CD14-positive monocyte (primary cell): ENCODE measurements around the gene KLHL30. TPM values are rescaled to one million over a fixed set of nuclear protein-coding genes. Genes with fewer than 3 reads are reported as not detected.

Experiments
- DNase-seq, 3 donors: peaks; one replicate each; pipeline ENCODE4 v3.0.0-alpha.2; 2011 to 2022
- H2AFZ ChIP-seq: 2 replicates; pipeline ENCODE4 v1.6.0; 2012; ENCODE audit warnings: mild to moderate bottlenecking, low read depth, low read length, inconsistent platforms; ENCODE audit not compliant: insufficient read depth, poor library complexity, severe bottlenecking
- H3K27ac ChIP-seq, 2 donors: 1 replicate in 1 of 2; 2 replicates in 1 of 2; pipeline ENCODE4 v1.5.1; 2012 to 2013; ENCODE audit warnings: low read length in 2 of 2, control low read depth in 1 of 2, inconsistent platforms in 1 of 2, low read depth in 1 of 2, mild to moderate bottlenecking in 1 of 2
- H3K27me3 ChIP-seq, 2 donors: one replicate each; pipeline versions ENCODE4 v1.6.0 to v1.6.1; 2011 to 2013; ENCODE audit warnings: low read length in 2 of 2; ENCODE audit not compliant: control insufficient read depth in 2 of 2, insufficient read depth in 2 of 2
- H3K36me3 ChIP-seq, 2 donors: replicated peaks in 1 of 2; 1 replicate in 1 of 2; 2 replicates in 1 of 2; pipeline versions ENCODE4 v1.5.1 to v1.6.1; 2012 to 2013; ENCODE audit warnings: low read length in 2 of 2, control low read depth in 1 of 2, inconsistent platforms in 1 of 2, mild to moderate bottlenecking in 1 of 2; ENCODE audit not compliant: insufficient read depth in 2 of 2, control insufficient read depth in 1 of 2
- H3K4me1 ChIP-seq, 2 donors: 1 replicate in 1 of 2; 2 replicates in 1 of 2; pipeline versions ENCODE4 v1.5.1 to v1.6.1; 2012 to 2013; ENCODE audit warnings: low read length in 2 of 2, control low read depth in 1 of 2, inconsistent platforms in 1 of 2, mild to moderate bottlenecking in 1 of 2, moderate library complexity in 1 of 2; ENCODE audit not compliant: insufficient read depth in 2 of 2, control insufficient read depth in 1 of 2
- H3K4me2 ChIP-seq: replicated peaks from 2 replicates; pipeline ENCODE3; 2012; ENCODE audit warnings: low read length, moderate library complexity, mild to moderate bottlenecking; ENCODE audit not compliant: poor library complexity, severe bottlenecking; ENCODE audit errors: extremely low read depth
- H3K4me3 ChIP-seq, 3 experiments: fragments of 200-600 bp in 1 of 3; sonication (generic) in 1 of 3; replicated peaks in 1 of 3; 1 replicate in 2 of 3; 2 replicates in 1 of 3; pipeline ENCODE4 v1.5.1; 2011 to 2013; ENCODE audit warnings: low read length in 3 of 3, mild to moderate bottlenecking in 3 of 3, control low read depth in 2 of 3, low read depth in 2 of 3, inconsistent platforms in 1 of 3, moderate library complexity in 1 of 3
- H3K79me2 ChIP-seq: 2 replicates; pipeline ENCODE4 v1.6.0; 2012; ENCODE audit warnings: mild to moderate bottlenecking, control low read depth, inconsistent platforms, low read length, moderate library complexity; ENCODE audit not compliant: insufficient read depth
- H3K9ac ChIP-seq: 2 replicates; pipeline ENCODE4 v1.6.0; 2017; ENCODE audit warnings: low read length, mild to moderate bottlenecking; ENCODE audit not compliant: insufficient read depth, poor library complexity, severe bottlenecking
- H3K9me3 ChIP-seq, 2 donors: replicated peaks in 1 of 2; 1 replicate in 1 of 2; 2 replicates in 1 of 2; pipeline versions ENCODE4 v1.5.1 to v1.6.1; 2012 to 2013; ENCODE audit warnings: low read length in 2 of 2, control low read depth in 1 of 2; ENCODE audit not compliant: control insufficient read depth in 1 of 2, insufficient read depth in 1 of 2
- H4K20me1 ChIP-seq: 2 replicates; pipeline ENCODE4 v1.6.0; 2012; ENCODE audit warnings: mild to moderate bottlenecking, low read length, control low read depth, moderate library complexity; ENCODE audit not compliant: insufficient read depth
- H3K27ac Mint-ChIP-seq, 7 donors: one replicate each; pipeline ENCODE4 v1.8.0; 2020; ENCODE audit warnings: mild to moderate bottlenecking in 7 of 7, mixed read lengths in 7 of 7, moderate library complexity in 6 of 7, inconsistent platforms in 2 of 7
- H3K27me3 Mint-ChIP-seq, 3 donors: one replicate each; pipeline ENCODE4 v1.8.0; 2021 to 2022; ENCODE audit warnings: low read depth in 3 of 3, mild to moderate bottlenecking in 3 of 3, mixed read lengths in 3 of 3, moderate library complexity in 3 of 3, inconsistent platforms in 1 of 3
- H3K36me3 Mint-ChIP-seq, 2 donors: one replicate each; pipeline ENCODE4 v1.8.0; 2020; ENCODE audit warnings: mixed read lengths in 2 of 2, inconsistent platforms in 1 of 2, mild to moderate bottlenecking in 1 of 2
- H3K4me1 Mint-ChIP-seq: one replicate; pipeline ENCODE4 v1.8.0; 2020; ENCODE audit warnings: mild to moderate bottlenecking, mixed read lengths
- H3K4me3 Mint-ChIP-seq, 2 donors: one replicate each; pipeline ENCODE4 v1.8.0; 2020; ENCODE audit warnings: mild to moderate bottlenecking in 2 of 2, mixed read lengths in 2 of 2, moderate library complexity in 1 of 2
- H3K9me3 Mint-ChIP-seq, 7 donors: one replicate each; pipeline ENCODE4 v1.8.0; 2020 to 2022; ENCODE audit warnings: mixed read lengths in 7 of 7, mild to moderate bottlenecking in 6 of 7, moderate library complexity in 6 of 7, inconsistent platforms in 2 of 7
- WGBS: methylation state at CpG from one replicate; pipeline ENCODE4 v1.1.5; 2013; ENCODE audit warnings: missing lambda C conversion rate; ENCODE audit not compliant: insufficient coverage; 5-methylcytosine and 5-hydroxymethylcytosine counted together
- intact Hi-C, 2 donors: fragments of 100-400 bp; cut with micrococcal nuclease; formaldehyde crosslinking; loops; one replicate each; pipeline versions ENCODE4 v1.15.0 to v1.15.1; 2023
- polyA plus RNA-seq, 3 donors: library from polyadenylated mRNA; depleted of rRNA in 1 of 3; unstranded in 2 of 3; stranded (reverse) in 1 of 3; fragments of 300-500 nt in 2 of 3; fragments of >200 nt in 1 of 3; fragmentation: Illumina TruSeq in 2 of 3; gene quantifications; 1 replicate in 2 of 3; 2 replicates in 1 of 3; pipeline ENCODE4 v1.2.3, GENCODE V29; 2012 to 2021
- TF ChIP-seq, protein P1 (sequence below): fragments of 200-600 bp; IDR thresholded peaks from one replicate; pipeline ENCODE4 v1.8.0; 2022; ENCODE audit warnings: antibody characterized with exemption, mild to moderate bottlenecking

KLHL30 gene
- polyA plus RNA-seq, 3 donors: 0.01 to 0.14 TPM; not detected in 1

DNA sequence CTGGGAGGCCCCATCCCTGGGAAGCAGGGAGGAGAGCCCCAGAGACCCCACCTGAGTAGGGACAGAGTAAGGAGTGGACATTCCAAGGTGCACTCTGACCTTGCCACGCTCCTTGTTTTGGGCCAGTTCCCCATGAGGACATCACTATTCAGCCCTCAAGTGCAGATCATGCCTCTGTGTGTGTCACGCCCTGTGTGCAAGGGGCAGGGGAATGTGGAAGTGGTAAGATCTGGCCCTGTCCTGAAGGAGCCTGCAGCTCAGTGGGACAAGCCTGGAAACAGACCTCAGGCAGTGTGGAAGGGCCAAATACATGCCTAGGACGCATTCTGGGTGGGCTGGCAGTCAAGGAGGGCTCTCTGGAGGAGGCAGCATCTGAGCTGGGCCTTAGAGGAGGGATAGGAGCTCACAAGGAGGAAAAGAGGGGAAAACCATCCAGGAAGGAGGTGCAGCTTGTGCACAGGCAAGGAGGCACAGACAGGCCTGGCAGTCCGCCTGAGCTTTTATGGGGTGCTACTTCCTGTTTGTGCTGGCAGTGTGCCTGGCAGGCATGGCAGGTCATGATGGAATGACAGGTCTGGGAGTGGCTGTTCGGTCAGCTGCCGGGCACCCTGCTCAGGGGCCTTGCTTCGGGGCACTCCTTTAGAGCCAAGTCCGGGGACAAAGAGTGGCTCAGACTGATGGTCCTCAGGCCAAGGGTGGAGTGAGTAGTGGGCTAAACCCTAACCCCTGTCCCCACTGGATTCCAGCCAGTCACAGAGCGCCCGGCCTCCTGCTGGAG is 3.3 kb downstream of the KLHL30 start:
- Histone ChIP-seq H3K27ac (peak overlapping the region; percentile 69 to 70), H3K79me2 (no peaks in the 10 kb centered on the region), H3K4me2 (no peak overlapping the region), H3K4me1 (peaks cover 39 to 50% of the 10 kb centered on the region in 2 donors), H4K20me1 (no peaks in the 10 kb centered on the region), H3K9me3 (no peaks in the 10 kb centered on the region), H2AFZ (peak overlapping the region; percentile 68), H3K9ac (peak overlapping the region; percentile 17), H3K4me3 (no peak overlapping the region), H3K36me3 (no peaks in the 10 kb centered on the region), H3K27me3 (no peaks in the 10 kb centered on the region)
- Mint-ChIP-seq H3K27me3 (peaks cover 0 to 3% (median 0%) of the 10 kb centered on the region in 3 donors), H3K4me1 (peaks cover 47% of the 10 kb centered on the region), H3K27ac (peak overlapping the region; percentile 86 to 98 (median 95)), H3K36me3 (no peaks in the 10 kb centered on the region), H3K4me3 (peak overlapping the region in 1 of 2 donors; percentile 86), H3K9me3 (peaks cover 0 to 4% (median 0%) of the 10 kb centered on the region in 7 donors)
- peak; percentile 34 to 68 (median 60) for DNase-seq
- 29% methylated on average over 6 of the region's 10 CpGs for WGBS
- TF ChIP-seq, protein P1, sequence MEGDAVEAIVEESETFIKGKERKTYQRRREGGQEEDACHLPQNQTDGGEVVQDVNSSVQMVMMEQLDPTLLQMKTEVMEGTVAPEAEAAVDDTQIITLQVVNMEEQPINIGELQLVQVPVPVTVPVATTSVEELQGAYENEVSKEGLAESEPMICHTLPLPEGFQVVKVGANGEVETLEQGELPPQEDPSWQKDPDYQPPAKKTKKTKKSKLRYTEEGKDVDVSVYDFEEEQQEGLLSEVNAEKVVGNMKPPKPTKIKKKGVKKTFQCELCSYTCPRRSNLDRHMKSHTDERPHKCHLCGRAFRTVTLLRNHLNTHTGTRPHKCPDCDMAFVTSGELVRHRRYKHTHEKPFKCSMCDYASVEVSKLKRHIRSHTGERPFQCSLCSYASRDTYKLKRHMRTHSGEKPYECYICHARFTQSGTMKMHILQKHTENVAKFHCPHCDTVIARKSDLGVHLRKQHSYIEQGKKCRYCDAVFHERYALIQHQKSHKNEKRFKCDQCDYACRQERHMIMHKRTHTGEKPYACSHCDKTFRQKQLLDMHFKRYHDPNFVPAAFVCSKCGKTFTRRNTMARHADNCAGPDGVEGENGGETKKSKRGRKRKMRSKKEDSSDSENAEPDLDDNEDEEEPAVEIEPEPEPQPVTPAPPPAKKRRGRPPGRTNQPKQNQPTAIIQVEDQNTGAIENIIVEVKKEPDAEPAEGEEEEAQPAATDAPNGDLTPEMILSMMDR: no peak
- intact Hi-C loops: no loop called here

DNA sequence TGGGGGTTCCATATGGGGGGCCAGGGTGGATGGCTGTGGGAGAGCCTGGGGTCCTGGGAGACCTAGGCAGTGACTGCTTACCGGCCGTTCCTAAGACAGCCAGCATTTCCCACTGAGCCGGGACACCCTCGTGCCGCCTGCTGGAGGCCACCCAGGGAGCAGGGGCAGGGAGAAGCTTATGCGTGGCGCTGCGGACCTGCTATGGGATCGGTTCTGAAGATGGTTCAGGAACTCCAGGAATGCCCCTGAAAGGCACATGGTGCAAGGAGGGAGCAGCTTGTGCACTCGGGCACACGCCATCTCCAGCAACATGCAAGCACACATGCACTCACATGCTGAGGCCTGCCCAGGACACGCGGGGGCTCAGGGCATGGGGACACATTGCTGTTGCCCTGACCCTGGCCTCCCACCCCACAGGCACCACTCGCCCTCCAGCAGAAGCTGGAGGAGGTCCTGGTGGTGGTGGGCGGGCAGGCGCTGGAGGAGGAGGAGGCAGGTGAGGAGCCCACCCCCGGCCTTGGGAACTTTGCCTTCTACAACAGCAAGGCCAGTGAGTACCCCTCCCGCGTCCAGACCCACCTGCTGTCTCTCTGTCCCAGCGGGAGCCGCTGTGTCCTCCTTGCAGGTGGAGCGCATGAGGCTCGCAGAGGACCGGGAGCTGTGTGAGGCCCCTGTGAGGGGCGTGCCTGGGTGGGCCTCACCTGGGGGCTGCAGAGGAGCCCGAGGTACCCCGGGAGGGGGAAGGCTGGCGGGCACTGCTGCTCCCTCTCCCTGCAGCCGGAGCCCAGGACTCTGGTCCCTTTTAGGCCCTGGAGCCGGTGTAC is 4.1 kb downstream of the KLHL30 start:
- H3K36me3 Mint-ChIP-seq: no peaks in the 10 kb centered on the region
- peaks cover 41% of the 10 kb centered on the region for H3K4me1 Mint-ChIP-seq
- Histone ChIP-seq H3K9me3 (no peaks in the 10 kb centered on the region), H3K9ac (no peak overlapping the region), H3K79me2 (no peaks in the 10 kb centered on the region), H3K27ac (peak overlapping the region in 1 of 2 donors; percentile 70), H3K4me2 (no peak overlapping the region), H3K27me3 (no peaks in the 10 kb centered on the region), H2AFZ (peak overlapping the region; percentile 68), H3K4me3 (no peak overlapping the region), H4K20me1 (no peaks in the 10 kb centered on the region), H3K4me1 (peaks cover 31 to 41% of the 10 kb centered on the region in 2 donors), H3K36me3 (no peaks in the 10 kb centered on the region)
- H3K4me3 Mint-ChIP-seq: no peak overlapping the region
- peak overlapping the region in 6 of 7 donors; percentile 4 to 98 (median 90) for H3K27ac Mint-ChIP-seq
- TF ChIP-seq, protein P1: no peak
- no peak for DNase-seq
- 93% methylated on average over 25 of the region's 30 CpGs for WGBS
- peaks cover 0 to 4% (median 0%) of the 10 kb centered on the region in 7 donors for H3K9me3 Mint-ChIP-seq
- H3K27me3 Mint-ChIP-seq: peaks cover 0 to 3% (median 0%) of the 10 kb centered on the region in 3 donors
- intact Hi-C loops: no loop called here
